HEK293T (cell line): ENCODE results near the gene TBL2.

Experiments
- CTCF ChIA-PET: fragments of 350-600 bp; formaldehyde crosslinking; extraction: SDS; loops from one replicate; lab custom pipeline; 2021; ENCODE audit warnings: antibody characterized with exemption, inconsistent platforms; lab: Yijun Ruan, JAX
- POLR2A ChIA-PET: fragments of 350-600 bp; formaldehyde crosslinking; extraction: SDS; loops from one replicate; lab custom pipeline; 2020; ENCODE audit warnings: antibody characterized with exemption, inconsistent platforms; lab: Yijun Ruan, JAX
- DNase-seq: peaks from one replicate; pipeline ENCODE4 v3.0.0; 2012; ENCODE audit warnings: mixed read lengths; ENCODE audit errors: extremely low spot score
- ARNT ChIP-seq: fragments of 450-650 bp; IDR thresholded peaks from 2 replicates; pipeline ENCODE4 v1.6.1; 2017; ENCODE audit warnings: mild to moderate bottlenecking
- BHLHE40 ChIP-seq: fragments of 450-650 bp; IDR thresholded peaks from 2 replicates; pipeline ENCODE4 v1.6.1; 2016; ENCODE audit warnings: mild to moderate bottlenecking, moderate library complexity, borderline replicate concordance
- CTBP1 ChIP-seq: fragments of 450-650 bp; IDR thresholded peaks from 2 replicates; pipeline ENCODE4 v1.6.1; 2016; ENCODE audit warnings: borderline replicate concordance
- ELF4 ChIP-seq: fragments of 450-650 bp; IDR thresholded peaks from 2 replicates; pipeline ENCODE4 v1.6.1; 2017; ENCODE audit warnings: antibody characterized with exemption
- FOXA1 ChIP-seq: fragments of 450-650 bp; IDR thresholded peaks from 2 replicates; pipeline ENCODE4 v1.6.1; 2016; ENCODE audit warnings: mild to moderate bottlenecking
- FOXK2 ChIP-seq: fragments of 450-650 bp; IDR thresholded peaks from 2 replicates; pipeline ENCODE4 v1.6.1; 2016; ENCODE audit warnings: mild to moderate bottlenecking
- FOXM1 ChIP-seq: fragments of 450-650 bp; IDR thresholded peaks from 2 replicates; pipeline ENCODE4 v1.6.1; 2017; ENCODE audit warnings: mild to moderate bottlenecking, borderline replicate concordance
- HDGF ChIP-seq: fragments of 450-650 bp; IDR thresholded peaks from 2 replicates; pipeline ENCODE4 v1.6.1; 2017; ENCODE audit warnings: antibody characterized with exemption, borderline replicate concordance
- L3MBTL2 ChIP-seq: fragments of 450-650 bp; conservative IDR thresholded peaks from 2 replicates; pipeline ENCODE4 v1.6.1; 2016; ENCODE audit warnings: mild to moderate bottlenecking
- LEF1 ChIP-seq: fragments of 450-650 bp; IDR thresholded peaks from 2 replicates; pipeline ENCODE4 v1.6.1; 2017; ENCODE audit warnings: mild to moderate bottlenecking, borderline replicate concordance
- NFRKB ChIP-seq: fragments of 450-650 bp; IDR thresholded peaks from 2 replicates; pipeline ENCODE4 v1.6.1; 2016; ENCODE audit warnings: mild to moderate bottlenecking, moderate library complexity
- PKNOX1 ChIP-seq: fragments of 450-650 bp; IDR thresholded peaks from 2 replicates; pipeline ENCODE4 v1.6.1; 2016
- SP1 ChIP-seq: fragments of 450-650 bp; IDR thresholded peaks from 2 replicates; pipeline ENCODE4 v1.6.1; 2017
- SUZ12 ChIP-seq: fragments of 450-650 bp; IDR thresholded peaks from 2 replicates; pipeline ENCODE4 v1.6.1; 2016; ENCODE audit warnings: mild to moderate bottlenecking
- TARDBP ChIP-seq: fragments of 450-650 bp; IDR thresholded peaks from 2 replicates; pipeline ENCODE4 v1.6.1; 2016
- ZNF384 ChIP-seq: fragments of 450-650 bp; IDR thresholded peaks from 2 replicates; pipeline ENCODE4 v1.6.1; 2016

The TBL2 gene

GRCh38 chr7:73578342-73579128 lies at the start of gene TBL2:
TBL2 (minus strand) TSS chr7:73578579; CDS start chr7:73578549, 30 bp downstream.
- CTCF ChIA-PET, result interaction anchor here (0.7 to 1.0 kb wide), 2 partner anchors 29 to 110 kb away, joined by 3 read pairs; no protein-coding TSS in a partner anchor
- POLR2A ChIA-PET, result interaction anchor here (0.6 to 3.6 kb wide), 8 partner anchors 10 to 142 kb away, joined by 3 to 18 read pairs (median 8); partner anchors contain the start of genes BAZ1B and STX1A
- TF ChIP-seq ARNT (no peak), TARDBP (no peak), BHLHE40 (no peak), HDGF (no peak), FOXK2 (no peak)
- peak; percentile 99 for DNase-seq

- ChIA-PET POLR2A (no interaction called here), CTCF (no interaction called here)
- no peak for DNase-seq
- TF ChIP-seq L3MBTL2, result no peak
- no peak for TF ChIP-seq SUZ12
- no peak for TF ChIP-seq BHLHE40
- no peak for TF ChIP-seq CTBP1
- TF ChIP-seq HDGF, result no peak
- no peak for TF ChIP-seq ELF4
- TF ChIP-seq ZNF384, result no peak
- TF ChIP-seq LEF1, result no peak
- TF ChIP-seq FOXA1, result no peak
- no peak for TF ChIP-seq NFRKB
- TF ChIP-seq FOXK2, result no peak
- TF ChIP-seq TARDBP, result no peak
- no peak for TF ChIP-seq FOXM1
- TF ChIP-seq PKNOX1, result no peak
- TF ChIP-seq SP1, result no peak
These were observed 48.4 kb upstream of the TBL2 start for GRCh38 chr7:73626814-73627213.

- ChIA-PET CTCF (no interaction called here), POLR2A (no interaction called here)
- DNase-seq, result no peak
- TF ChIP-seq NFRKB, result no peak
- no peak for TF ChIP-seq CTBP1
- TF ChIP-seq LEF1, result no peak
- TF ChIP-seq FOXA1, result no peak
- no peak for TF ChIP-seq PKNOX1
- TF ChIP-seq ARNT, result no peak
- no peak for TF ChIP-seq SUZ12
- no peak for TF ChIP-seq ZNF384
- TF ChIP-seq ELF4, result no peak
- TF ChIP-seq BHLHE40, result no peak
- TF ChIP-seq HDGF, result no peak
- TF ChIP-seq L3MBTL2, result no peak
These were observed 46.9 kb upstream of the TBL2 start for GRCh38 chr7:73625276-73625675.

GRCh38 chr7:73624669-73625001 lies 46.3 kb upstream of the TBL2 start:
- TF ChIP-seq TARDBP, result no peak
- no peak for TF ChIP-seq NFRKB
- no peak for TF ChIP-seq ARNT
- no peak for TF ChIP-seq FOXA1
- TF ChIP-seq ZNF384, result no peak
- no peak for TF ChIP-seq BHLHE40
- TF ChIP-seq CTBP1, result no peak
- no peak for TF ChIP-seq L3MBTL2
- no peak for TF ChIP-seq LEF1
- no peak for TF ChIP-seq ELF4
- TF ChIP-seq SP1, result no peak
- no peak for TF ChIP-seq FOXM1
- ChIA-PET POLR2A (interaction anchor here (0.8 to 1.0 kb wide), 3 partner anchors 13 to 91 kb away, joined by 4 to 6 read pairs (median 4); no protein-coding TSS in a partner anchor), CTCF (interaction anchor here (1.0 kb wide), 1 partner anchor 18 kb away, joined by 6 read pairs; no protein-coding TSS in a partner anchor)
- no peak for DNase-seq

GRCh38 chr7:73623798-73624668 lies 45.7 kb upstream of the TBL2 start, which contains the start of gene MLXIPL:
MLXIPL (minus strand) TSS chr7:73624522; CDS start chr7:73624492, 30 bp downstream.
- ChIA-PET CTCF (interaction anchor here (1.0 kb wide), 1 partner anchor 17 kb away, joined by 6 read pairs; no protein-coding TSS in a partner anchor), POLR2A (interaction anchor here (0.8 to 1.0 kb wide), 3 partner anchors 12 to 92 kb away, joined by 4 to 6 read pairs (median 4); no protein-coding TSS in a partner anchor)
- DNase-seq, result peak; percentile 98
- TF ChIP-seq ZNF384, result no peak
- TF ChIP-seq ELF4, result no peak
- TF ChIP-seq BHLHE40, result no peak
- TF ChIP-seq CTBP1, result no peak
- TF ChIP-seq PKNOX1, result no peak
- no peak for TF ChIP-seq NFRKB
- no peak for TF ChIP-seq TARDBP
- no peak for TF ChIP-seq FOXM1
- no peak; the same call in 1 of the 2 replicates for TF ChIP-seq L3MBTL2
- TF ChIP-seq LEF1, result no peak
- TF ChIP-seq FOXA1, result no peak
- no peak for TF ChIP-seq FOXK2
- no peak for TF ChIP-seq ARNT
- no peak for TF ChIP-seq SUZ12
